AG04449 (cell line): ENCODE results near the gene FAM53A.

Source experiments
- CTCF ChIA-PET: fragments of 350-600 bp; formaldehyde crosslinking; extraction: SDS; loops from one replicate; lab custom pipeline; 2021; ENCODE audit warnings: antibody characterized with exemption; lab: Yijun Ruan, JAX
- POLR2A ChIA-PET: fragments of 400-600, 350-600 bp; formaldehyde crosslinking; extraction: SDS; loops from one replicate; lab custom pipeline; 2020; ENCODE audit warnings: antibody characterized with exemption, inconsistent platforms; lab: Yijun Ruan, JAX
- DNase-seq: peaks from one replicate; pipeline ENCODE4 v3.0.0-alpha.2; 2010; ENCODE audit warnings: low read depth, low spot score
- H3K4me3 ChIP-seq: 2 replicates; pipeline ENCODE4 v1.5.1; 2011; ENCODE audit warnings: low read depth, mild to moderate bottlenecking, control low read depth, low read length
- CTCF ChIP-seq: IDR thresholded peaks from one replicate; pipeline ENCODE4 v1.5.1; 2011; ENCODE audit warnings: mild to moderate bottlenecking, moderate library complexity, low read length, control low read depth, inconsistent platforms; ENCODE audit not compliant: insufficient read depth; ENCODE audit errors: missing control alignments

FAM53A gene

GRCh38 chr4:1594871-1595788, 89.0 kb downstream of the FAM53A start:
- ChIA-PET CTCF (no interaction called here), POLR2A (no interaction called here)
- H3K4me3 ChIP-seq, result no peak overlapping the region
- TF ChIP-seq CTCF, result no peak
- no peak for DNase-seq

GRCh38 chr4:1593881-1594345, 90.2 kb downstream of the FAM53A start:
- ChIA-PET CTCF (no interaction called here), POLR2A (no interaction called here)
- TF ChIP-seq CTCF, result no peak
- DNase-seq, result no peak
- no peak overlapping the region for H3K4me3 ChIP-seq

GRCh38 chr4:1593458-1593857, 90.7 kb downstream of the FAM53A start:
- POLR2A ChIA-PET, result no interaction called here
- DNase-seq, result no peak
- CTCF ChIA-PET, result no interaction called here
- H3K4me3 ChIP-seq, result no peak overlapping the region
- TF ChIP-seq CTCF, result no peak

- POLR2A ChIA-PET, result no interaction called here
- CTCF ChIA-PET, result no interaction called here
- DNase-seq, result no peak
- no peak overlapping the region for H3K4me3 ChIP-seq
- TF ChIP-seq CTCF, result no peak
Measured at GRCh38 chr4:1592709-1593417, 91.2 kb downstream of the FAM53A start.

- ChIA-PET POLR2A (no interaction called here), CTCF (no interaction called here)
- no peak for TF ChIP-seq CTCF
- DNase-seq, result no peak
- H3K4me3 ChIP-seq, result no peak overlapping the region
Measured at GRCh38 chr4:1592068-1592708, 91.9 kb downstream of the FAM53A start.

- ChIA-PET POLR2A (no interaction called here), CTCF (no interaction called here)
- no peak overlapping the region for H3K4me3 ChIP-seq
- no peak for DNase-seq
- no peak for TF ChIP-seq CTCF
Measured at GRCh38 chr4:1591107-1591506, 93.0 kb downstream of the FAM53A start.
